Uterus (tissue), 2 donors: ENCODE data around the gene CADM2.

Experiments used
- POLR2A ChIP-seq, 2 donors: fragments of 450-650 bp; IDR thresholded peaks; one replicate each; pipeline ENCODE4 v1.6.1; 2016; ENCODE audit warnings: antibody characterized with exemption in 2 of 2, mild to moderate bottlenecking in 1 of 2, moderate library complexity in 1 of 2
- TF ChIP-seq, protein P1 (sequence below), 4 experiments: fragments of 200-600 bp in 2 of 4; fragments of 450-650 bp in 2 of 4; sonication (generic) in 2 of 4; IDR thresholded peaks; one replicate each; pipeline ENCODE4 v1.5.1; 2016 to 2019; ENCODE audit warnings: antibody characterized with exemption in 4 of 4, mild to moderate bottlenecking in 2 of 4, moderate library complexity in 1 of 4

DNA sequence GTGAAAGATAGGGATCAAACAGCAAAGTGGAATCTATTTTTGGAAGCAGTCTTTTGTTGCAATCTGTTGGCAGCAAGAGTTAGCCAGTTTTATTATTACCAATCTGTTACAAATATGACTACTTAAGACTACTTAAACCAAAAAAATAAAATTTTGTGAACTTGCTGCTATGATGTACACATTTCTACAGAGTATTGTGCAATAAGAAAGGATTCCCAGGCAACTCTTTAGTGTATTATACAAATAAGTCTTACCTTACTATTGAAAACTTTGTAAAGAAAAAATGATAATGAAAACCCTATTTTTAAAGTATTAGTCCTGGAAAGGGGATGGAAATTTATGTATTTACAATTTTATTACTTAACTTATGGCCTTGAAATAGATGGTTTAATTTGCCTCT is 44.7 kb downstream of the CADM2 start:
- TF ChIP-seq, protein P1, sequence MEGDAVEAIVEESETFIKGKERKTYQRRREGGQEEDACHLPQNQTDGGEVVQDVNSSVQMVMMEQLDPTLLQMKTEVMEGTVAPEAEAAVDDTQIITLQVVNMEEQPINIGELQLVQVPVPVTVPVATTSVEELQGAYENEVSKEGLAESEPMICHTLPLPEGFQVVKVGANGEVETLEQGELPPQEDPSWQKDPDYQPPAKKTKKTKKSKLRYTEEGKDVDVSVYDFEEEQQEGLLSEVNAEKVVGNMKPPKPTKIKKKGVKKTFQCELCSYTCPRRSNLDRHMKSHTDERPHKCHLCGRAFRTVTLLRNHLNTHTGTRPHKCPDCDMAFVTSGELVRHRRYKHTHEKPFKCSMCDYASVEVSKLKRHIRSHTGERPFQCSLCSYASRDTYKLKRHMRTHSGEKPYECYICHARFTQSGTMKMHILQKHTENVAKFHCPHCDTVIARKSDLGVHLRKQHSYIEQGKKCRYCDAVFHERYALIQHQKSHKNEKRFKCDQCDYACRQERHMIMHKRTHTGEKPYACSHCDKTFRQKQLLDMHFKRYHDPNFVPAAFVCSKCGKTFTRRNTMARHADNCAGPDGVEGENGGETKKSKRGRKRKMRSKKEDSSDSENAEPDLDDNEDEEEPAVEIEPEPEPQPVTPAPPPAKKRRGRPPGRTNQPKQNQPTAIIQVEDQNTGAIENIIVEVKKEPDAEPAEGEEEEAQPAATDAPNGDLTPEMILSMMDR (IDR thresholded peaks at IDR 0.05), result no peak
- TF ChIP-seq POLR2A (IDR thresholded peaks at IDR 0.05), result no peak
